Measurements from ENCODE around the gene MRPL10. TPM values are rescaled to one million over a fixed set of nuclear protein-coding genes. Genes with fewer than 3 reads are reported as not detected.

The MRPL10 gene
- total RNA-seq, 1 experiment from 2014 or later = 63.8 TPM

GRCh38 chr17:47804461-47804860 is 26.9 kb downstream of the MRPL10 start:
- H3K79me2 ChIP-seq (ENCODE audit: low read depth) = no peaks in the 10 kb centered on the region
- no peaks in the 10 kb centered on the region for H4K20me1 ChIP-seq (ENCODE audit: insufficient read depth)
- H2AFZ ChIP-seq = no peak overlapping the region
- intact Hi-C loops (cut with micrococcal nuclease; ENCODE audit: unreplicated experiment) = loop anchor here (5.0 kb wide), 1 partner anchor 862 kb away; no protein-coding TSS in a partner anchor
- DNase-seq = no peak
- H3K9me2 ChIP-seq (ENCODE audit: insufficient read depth) = no peaks in the 10 kb centered on the region
- CTCF ChIA-PET = no interaction called here
- H3K9me3 ChIP-seq (ENCODE audit: insufficient read depth, low read depth) = no peaks in the 10 kb centered on the region
- no peak overlapping the region for H3K4me3 ChIP-seq
- no peak overlapping the region for H3K27ac ChIP-seq
- no peak for TF ChIP-seq EZH2 (IDR thresholded peaks at IDR 0.05; ENCODE audit: low read depth)
- TF ChIP-seq, protein P1, sequence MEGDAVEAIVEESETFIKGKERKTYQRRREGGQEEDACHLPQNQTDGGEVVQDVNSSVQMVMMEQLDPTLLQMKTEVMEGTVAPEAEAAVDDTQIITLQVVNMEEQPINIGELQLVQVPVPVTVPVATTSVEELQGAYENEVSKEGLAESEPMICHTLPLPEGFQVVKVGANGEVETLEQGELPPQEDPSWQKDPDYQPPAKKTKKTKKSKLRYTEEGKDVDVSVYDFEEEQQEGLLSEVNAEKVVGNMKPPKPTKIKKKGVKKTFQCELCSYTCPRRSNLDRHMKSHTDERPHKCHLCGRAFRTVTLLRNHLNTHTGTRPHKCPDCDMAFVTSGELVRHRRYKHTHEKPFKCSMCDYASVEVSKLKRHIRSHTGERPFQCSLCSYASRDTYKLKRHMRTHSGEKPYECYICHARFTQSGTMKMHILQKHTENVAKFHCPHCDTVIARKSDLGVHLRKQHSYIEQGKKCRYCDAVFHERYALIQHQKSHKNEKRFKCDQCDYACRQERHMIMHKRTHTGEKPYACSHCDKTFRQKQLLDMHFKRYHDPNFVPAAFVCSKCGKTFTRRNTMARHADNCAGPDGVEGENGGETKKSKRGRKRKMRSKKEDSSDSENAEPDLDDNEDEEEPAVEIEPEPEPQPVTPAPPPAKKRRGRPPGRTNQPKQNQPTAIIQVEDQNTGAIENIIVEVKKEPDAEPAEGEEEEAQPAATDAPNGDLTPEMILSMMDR (conservative IDR thresholded peaks at IDR 0.05) = no peak
- BruUV-seq (replicated peaks) = no TSS peak
- H3K4me2 ChIP-seq = no peak overlapping the region
- POLR2A ChIA-PET (ENCODE audit: unreplicated experiment) = no interaction called here
- peaks cover 11% of the 10 kb centered on the region for H3K4me1 ChIP-seq (replicated peaks; ENCODE audit: insufficient read depth)
- H3F3A ChIP-seq (ENCODE audit: insufficient read depth, low read depth) = peaks cover 22% of the 10 kb centered on the region
- peaks cover 22% of the 10 kb centered on the region for H3K36me3 ChIP-seq (ENCODE audit: low read depth)
- H3K27me3 ChIP-seq (ENCODE audit: insufficient read depth, low read depth) = no peaks in the 10 kb centered on the region

DNA sequence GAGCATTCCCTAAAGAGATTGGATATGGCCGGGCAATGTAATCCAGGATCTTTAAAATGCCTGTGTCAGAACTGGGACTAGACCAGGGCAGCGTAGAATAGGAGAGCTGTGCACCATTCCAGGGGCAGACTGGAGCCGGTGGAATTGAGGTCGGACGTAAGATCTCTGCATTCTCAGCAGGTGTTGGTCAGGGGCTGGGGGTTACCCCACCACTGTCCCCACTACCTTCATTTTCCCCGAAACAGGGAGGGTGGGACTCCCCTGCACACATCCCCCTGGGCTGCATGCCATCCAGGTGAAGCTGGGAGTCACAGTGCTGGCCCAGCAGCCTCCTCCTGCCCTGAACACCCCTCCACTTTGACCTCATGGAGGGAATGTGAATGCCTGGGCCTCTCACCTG is 27.6 kb downstream of the MRPL10 start:
- intact Hi-C loops (cut with micrococcal nuclease; ENCODE audit: unreplicated experiment) = loop anchor here (5.0 kb wide), 1 partner anchor 861 kb away; no protein-coding TSS in a partner anchor
- Histone ChIP-seq H3K79me2 (ENCODE audit: low read depth) (no peaks in the 10 kb centered on the region), H3F3A (ENCODE audit: insufficient read depth, low read depth) (peaks cover 15% of the 10 kb centered on the region), H3K4me2 (no peak overlapping the region), H3K9me2 (ENCODE audit: insufficient read depth) (no peaks in the 10 kb centered on the region), H3K4me1 (replicated peaks; ENCODE audit: insufficient read depth) (peaks cover 4% of the 10 kb centered on the region), H3K36me3 (ENCODE audit: low read depth) (peaks cover 16% of the 10 kb centered on the region), H3K27me3 (ENCODE audit: insufficient read depth, low read depth) (no peaks in the 10 kb centered on the region), H4K20me1 (ENCODE audit: insufficient read depth) (no peaks in the 10 kb centered on the region), H2AFZ (no peak overlapping the region), H3K9me3 (ENCODE audit: insufficient read depth, low read depth) (no peaks in the 10 kb centered on the region), H3K27ac (no peak overlapping the region), H3K4me3 (no peak overlapping the region)
- DNase-seq = no peak
- CTCF ChIA-PET = no interaction called here
- TSS peak; percentile 17 for BruUV-seq (replicated peaks)
- POLR2A ChIA-PET (ENCODE audit: unreplicated experiment) = no interaction called here
- TF ChIP-seq, protein P1 (conservative IDR thresholded peaks at IDR 0.05) = no peak
- TF ChIP-seq EZH2 (IDR thresholded peaks at IDR 0.05; ENCODE audit: low read depth) = no peak

DNA sequence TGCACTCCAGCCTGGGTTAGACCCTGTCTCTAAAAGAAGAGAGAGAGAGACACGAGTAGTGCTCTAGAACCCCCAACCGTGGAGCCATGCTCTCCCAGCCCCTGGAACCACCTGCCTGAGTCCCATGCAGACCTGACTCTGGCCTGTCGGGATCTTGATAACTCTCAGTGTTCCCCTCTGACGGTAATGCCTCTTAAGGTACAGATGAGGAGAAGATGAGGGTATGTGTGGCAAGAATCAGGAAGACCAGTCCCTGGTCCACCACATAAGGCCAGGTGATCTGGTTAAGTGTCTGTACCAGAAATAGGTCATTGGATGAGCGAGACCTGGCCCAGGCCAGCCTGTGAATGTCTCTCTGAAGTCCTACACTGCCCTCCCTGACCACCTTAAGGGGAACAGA is 28.1 kb downstream of the MRPL10 start:
- ChIA-PET POLR2A (ENCODE audit: unreplicated experiment) (interaction anchor here (0.7 kb wide), 1 partner anchor 16 kb away, joined by 3 read pairs; no protein-coding TSS in a partner anchor), CTCF (interaction anchor here (0.5 to 0.7 kb wide), 2 partner anchors 167 to 927 kb away, joined by 3 read pairs; no protein-coding TSS in a partner anchor)
- no peak overlapping the region for H3K4me2 ChIP-seq
- no peaks in the 10 kb centered on the region for H4K20me1 ChIP-seq (ENCODE audit: insufficient read depth)
- intact Hi-C loops (cut with micrococcal nuclease; ENCODE audit: unreplicated experiment) = loop anchor here (5.0 kb wide), 1 partner anchor 861 kb away; no protein-coding TSS in a partner anchor
- no peaks in the 10 kb centered on the region for H3K4me1 ChIP-seq (replicated peaks; ENCODE audit: insufficient read depth)
- DNase-seq = no peak
- no peak overlapping the region for H3K4me3 ChIP-seq
- no TSS peak for BruUV-seq (replicated peaks)
- H3K36me3 ChIP-seq (ENCODE audit: low read depth) = peaks cover 11% of the 10 kb centered on the region; the same call in 1 of the 2 replicates
- no peak overlapping the region for H3K27ac ChIP-seq
- TF ChIP-seq EZH2 (IDR thresholded peaks at IDR 0.05; ENCODE audit: low read depth) = no peak
- TF ChIP-seq, protein P1 (conservative IDR thresholded peaks at IDR 0.05) = no peak
- no peaks in the 10 kb centered on the region for H3K79me2 ChIP-seq (ENCODE audit: low read depth)
- H3F3A ChIP-seq (ENCODE audit: insufficient read depth, low read depth) = peaks cover 11% of the 10 kb centered on the region; the same call in 1 of the 2 replicates
- H2AFZ ChIP-seq = no peak overlapping the region
- no peaks in the 10 kb centered on the region for H3K9me2 ChIP-seq (ENCODE audit: insufficient read depth)
- no peaks in the 10 kb centered on the region for H3K27me3 ChIP-seq (ENCODE audit: insufficient read depth, low read depth)
- H3K9me3 ChIP-seq (ENCODE audit: insufficient read depth, low read depth) = no peaks in the 10 kb centered on the region

All from PC-9 (cell line).